Measurements from ENCODE around the gene JAKMIP3. TPM values are rescaled to one million over a fixed set of nuclear protein-coding genes. Genes with fewer than 3 reads are reported as not detected.

Gene JAKMIP3
- total RNA-seq, 1 experiment from 2014 or later, result 5.6 TPM

GRCh38 chr10:132062116-132062515 is 3.6 kb upstream of the JAKMIP3 start:
- ChIA-PET CTCF (no interaction called here), POLR2A (ENCODE audit: unreplicated experiment) (no interaction called here)
- intact Hi-C loops (cut with micrococcal nuclease; ENCODE audit: unreplicated experiment), result no loop called here
- H3K36me3 ChIP-seq (ENCODE audit: low read depth), result no peaks in the 10 kb centered on the region
- BruUV-seq (replicated peaks), result no TSS peak
- H3K9me2 ChIP-seq (ENCODE audit: insufficient read depth), result no peaks in the 10 kb centered on the region
- no peaks in the 10 kb centered on the region for H3K9me3 ChIP-seq (ENCODE audit: insufficient read depth, low read depth)
- H4K20me1 ChIP-seq (ENCODE audit: insufficient read depth), result no peaks in the 10 kb centered on the region
- no peaks in the 10 kb centered on the region; the same call in 1 of the 2 replicates for H3K79me2 ChIP-seq (ENCODE audit: low read depth)
- H3K27ac ChIP-seq, result no peak overlapping the region
- no peak overlapping the region for H3K4me3 ChIP-seq
- TF ChIP-seq EZH2 (IDR thresholded peaks at IDR 0.05; ENCODE audit: low read depth), result no peak
- TF ChIP-seq CTCF (conservative IDR thresholded peaks at IDR 0.05), result no peak
- no peak for DNase-seq
- H3F3A ChIP-seq (ENCODE audit: insufficient read depth, low read depth), result peaks cover 8% of the 10 kb centered on the region; the same call in 1 of the 2 replicates
- H3K4me1 ChIP-seq (replicated peaks; ENCODE audit: insufficient read depth), result peaks cover 14% of the 10 kb centered on the region; the same call in 1 of the 2 replicates
- no peak overlapping the region for H3K4me2 ChIP-seq
- H2AFZ ChIP-seq, result no peak overlapping the region
- peaks cover 13% of the 10 kb centered on the region; the same call in 1 of the 2 replicates for H3K27me3 ChIP-seq (ENCODE audit: insufficient read depth, low read depth)

GRCh38 chr10:132062641-132063390 is 2.9 kb upstream of the JAKMIP3 start:
- no peak overlapping the region for H3K4me3 ChIP-seq
- BruUV-seq (replicated peaks), result no TSS peak
- no peaks in the 10 kb centered on the region for H4K20me1 ChIP-seq (ENCODE audit: insufficient read depth)
- peaks cover 21% of the 10 kb centered on the region; the same call in 1 of the 2 replicates for H3K4me1 ChIP-seq (replicated peaks; ENCODE audit: insufficient read depth)
- H3K9me3 ChIP-seq (ENCODE audit: insufficient read depth, low read depth), result no peaks in the 10 kb centered on the region
- no peaks in the 10 kb centered on the region; the same call in 1 of the 2 replicates for H3K79me2 ChIP-seq (ENCODE audit: low read depth)
- DNase-seq, result no peak
- no peak overlapping the region for H2AFZ ChIP-seq
- ChIA-PET POLR2A (ENCODE audit: unreplicated experiment) (no interaction called here), CTCF (no interaction called here)
- H3K27ac ChIP-seq, result no peak overlapping the region
- intact Hi-C loops (cut with micrococcal nuclease; ENCODE audit: unreplicated experiment), result no loop called here
- no peaks in the 10 kb centered on the region for H3K9me2 ChIP-seq (ENCODE audit: insufficient read depth)
- no peaks in the 10 kb centered on the region for H3K36me3 ChIP-seq (ENCODE audit: low read depth)
- TF ChIP-seq EZH2 (IDR thresholded peaks at IDR 0.05; ENCODE audit: low read depth), result no peak
- TF ChIP-seq CTCF (conservative IDR thresholded peaks at IDR 0.05), result no peak
- peaks cover 8% of the 10 kb centered on the region; the same call in 1 of the 2 replicates for H3F3A ChIP-seq (ENCODE audit: insufficient read depth, low read depth)
- peaks cover 6% of the 10 kb centered on the region; the same call in 1 of the 2 replicates for H3K27me3 ChIP-seq (ENCODE audit: insufficient read depth, low read depth)
- H3K4me2 ChIP-seq, result no peak overlapping the region

GRCh38 chr10:132063432-132063831 is 2.3 kb upstream of the JAKMIP3 start:
- no peak for TF ChIP-seq EZH2 (IDR thresholded peaks at IDR 0.05; ENCODE audit: low read depth)
- Histone ChIP-seq H3K36me3 (ENCODE audit: low read depth) (no peaks in the 10 kb centered on the region), H3F3A (ENCODE audit: insufficient read depth, low read depth) (peaks cover 8% of the 10 kb centered on the region; the same call in 1 of the 2 replicates), H3K4me2 (no peak overlapping the region), H3K9me3 (ENCODE audit: insufficient read depth, low read depth) (no peaks in the 10 kb centered on the region), H3K79me2 (ENCODE audit: low read depth) (peaks cover 2% of the 10 kb centered on the region; the same call in 1 of the 2 replicates), H2AFZ (no peak overlapping the region), H3K27me3 (ENCODE audit: insufficient read depth, low read depth) (no peaks in the 10 kb centered on the region), H3K27ac (no peak overlapping the region), H4K20me1 (ENCODE audit: insufficient read depth) (no peaks in the 10 kb centered on the region), H3K4me1 (replicated peaks; ENCODE audit: insufficient read depth) (peaks cover 21% of the 10 kb centered on the region; the same call in 1 of the 2 replicates), H3K9me2 (ENCODE audit: insufficient read depth) (no peaks in the 10 kb centered on the region), H3K4me3 (no peak overlapping the region)
- no peak for DNase-seq
- no TSS peak for BruUV-seq (replicated peaks)
- intact Hi-C loops (cut with micrococcal nuclease; ENCODE audit: unreplicated experiment), result no loop called here
- POLR2A ChIA-PET (ENCODE audit: unreplicated experiment), result no interaction called here
- CTCF ChIA-PET, result no interaction called here
